PC-3 (cell line): ENCODE results near the gene CHRNB2. TPM values are rescaled to one million over a fixed set of nuclear protein-coding genes. Genes with fewer than 3 reads are reported as not detected.
"Not testable (repeated sequence)": the region's sequence is repeated elsewhere in the genome, so short reads cannot be mapped to it uniquely, and the experiment has no call there.

ENCODE experiments used
- ATAC-seq: fragments of 200-7000 bp; cut with Tn5 transposase; 2 replicates; pipeline ENCODE4 v1.9.1; 2020; ENCODE audit warnings: mild to moderate bottlenecking, moderate library complexity
- BruUV-seq: library from RNA; stranded (reverse); fragments of 400-500 nt; replicated peaks from 2 replicates; lab custom pipeline; 2021; lab: Mats Ljungman, UMichigan
- CTCF ChIA-PET: fragments of 300-600 bp; sonication (Branson Sonifier 250); formaldehyde crosslinking; loops from one replicate; lab custom pipeline; 2022; ENCODE audit warnings: antibody characterized with exemption; lab: Charles Lee
- POLR2A ChIA-PET: fragments of 300-600 bp; sonication (Branson Sonifier 250); formaldehyde crosslinking; loops from one replicate; lab custom pipeline; 2022; ENCODE audit warnings: antibody characterized with exemption; ENCODE audit not compliant: unreplicated experiment; lab: Charles Lee
- DNase-seq: peaks from one replicate; pipeline ENCODE4 v3.0.0-alpha.2; 2015
- H2AFZ ChIP-seq: fragments of 300-600 bp; sonication (generic); 2 replicates; pipeline ENCODE4 v1.6.0; 2016; ENCODE audit warnings: antibody characterized with exemption, low read length
- H3F3A ChIP-seq: fragments of 300-600 bp; sonication (generic); one replicate; pipeline ENCODE4 v1.6.0; 2017; ENCODE audit warnings: antibody characterized with exemption, low read length, control low read depth, mild to moderate bottlenecking; ENCODE audit not compliant: unreplicated experiment
- H3K27ac ChIP-seq: fragments of 300-600 bp; sonication (generic); 2 replicates; pipeline ENCODE4 v1.5.1; 2016; ENCODE audit warnings: mild to moderate bottlenecking, low read length
- H3K27me3 ChIP-seq: fragments of 300-600 bp; sonication (generic); 2 replicates; pipeline ENCODE4 v1.6.1; 2016; ENCODE audit warnings: low read length, mixed read lengths
- H3K36me3 ChIP-seq: fragments of 300-600 bp; sonication (generic); 2 replicates; pipeline ENCODE4 v1.6.1; 2016; ENCODE audit warnings: low read depth, mixed run types, low read length, mixed read lengths
- H3K4me1 ChIP-seq: fragments of 300-600 bp; sonication (generic); 2 replicates; pipeline ENCODE4 v1.5.1; 2016; ENCODE audit warnings: low read length; ENCODE audit not compliant: insufficient read depth
- H3K4me2 ChIP-seq: fragments of 300-600 bp; sonication (generic); 2 replicates; pipeline ENCODE4 v1.6.0; 2016; ENCODE audit warnings: low read length
- H3K4me3 ChIP-seq: fragments of 300-600 bp; sonication (generic); 2 replicates; pipeline ENCODE4 v1.5.1; 2016; ENCODE audit warnings: mild to moderate bottlenecking, low read length, mixed read lengths
- H3K79me2 ChIP-seq: fragments of 300-600 bp; sonication (generic); 2 replicates; pipeline ENCODE4 v1.6.1; 2017; ENCODE audit warnings: low read length, mixed read lengths
- H3K9ac ChIP-seq: fragments of 300-600 bp; sonication (generic); 2 replicates; pipeline ENCODE4 v1.6.0; 2016; ENCODE audit warnings: mild to moderate bottlenecking, low read length
- H3K9me2 ChIP-seq: fragments of 300-600 bp; sonication (generic); replicated peaks from 2 replicates; pipeline ENCODE4 v1.6.1; 2016; ENCODE audit warnings: mixed run types, low read length, mixed read lengths
- H3K9me3 ChIP-seq: fragments of 300-600 bp; sonication (generic); 2 replicates; pipeline ENCODE4 v1.6.1; 2016; ENCODE audit warnings: low read length, mixed read lengths
- H4K20me1 ChIP-seq: fragments of 300-600 bp; sonication (generic); 2 replicates; pipeline ENCODE4 v1.6.1; 2016; ENCODE audit warnings: low read length, mixed read lengths
- CTCF ChIP-seq: fragments of 300-600 bp; sonication (generic); conservative IDR thresholded peaks from 2 replicates; pipeline ENCODE4 v1.5.1; 2017; ENCODE audit warnings: antibody characterized with exemption, low read depth, mild to moderate bottlenecking, low read length
- EZH2 ChIP-seq: fragments of 300-600 bp; sonication (generic); IDR thresholded peaks from one replicate; pipeline ENCODE4 v1.6.1; 2017; ENCODE audit warnings: antibody characterized with exemption, mild to moderate bottlenecking, low read length; ENCODE audit not compliant: unreplicated experiment
- EZH2phosphoT487 ChIP-seq: fragments of 300-600 bp; sonication (generic); IDR thresholded peaks from 2 replicates; pipeline ENCODE4 v1.6.1; 2018; ENCODE audit warnings: mild to moderate bottlenecking, antibody characterized with exemption, low read length, borderline replicate concordance
- intact Hi-C: fragments of 100-400 bp; cut with micrococcal nuclease; formaldehyde crosslinking; loops from 2 replicates; pipeline ENCODE4 v1.9.0; 2023
- total RNA-seq: library from RNA; depleted of rRNA; stranded (reverse); fragments of >200 nt; gene quantifications from 2 replicates; pipeline ENCODE4 v1.2.3, GENCODE V29; 2014

Gene CHRNB2
- total RNA-seq, 1 experiment from 2014 or later: not detected

DNA sequence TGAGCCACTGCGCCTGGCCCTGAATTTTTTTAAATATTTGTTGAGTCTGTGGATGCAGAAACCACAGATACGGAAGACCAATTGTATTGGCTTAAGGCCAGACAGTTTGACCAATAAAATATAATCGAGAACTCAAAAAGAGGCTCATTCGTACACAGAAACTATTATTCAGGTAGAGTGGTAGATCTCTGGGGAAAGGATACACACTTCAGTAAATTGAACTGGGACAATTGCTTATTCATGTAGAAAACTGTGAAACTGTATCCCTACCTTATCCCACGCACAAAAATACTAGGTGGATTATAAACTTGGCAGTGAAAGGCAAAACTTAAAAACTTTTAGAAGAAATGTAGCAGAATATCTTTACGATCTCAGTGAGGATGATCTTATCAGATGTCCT lies 40.4 kb upstream of the CHRNB2 start:
- no peak for DNase-seq
- no peaks in the 10 kb centered on the region for H3K9me2 ChIP-seq
- H3K36me3 ChIP-seq: no peaks in the 10 kb centered on the region
- BruUV-seq: no TSS peak
- no peak overlapping the region for H3K27ac ChIP-seq
- no peak overlapping the region for H2AFZ ChIP-seq
- H3K79me2 ChIP-seq: no peaks in the 10 kb centered on the region
- no peak overlapping the region for H3K4me2 ChIP-seq
- no peak overlapping the region for H3K4me3 ChIP-seq
- ChIA-PET POLR2A (no interaction called here), CTCF (no interaction called here)
- no peaks in the 10 kb centered on the region for H4K20me1 ChIP-seq
- peaks cover 14% of the 10 kb centered on the region for H3K27me3 ChIP-seq
- no peaks in the 10 kb centered on the region for H3K4me1 ChIP-seq
- no peak for ATAC-seq
- TF ChIP-seq EZH2 (no peak), CTCF (no peak), EZH2phosphoT487 (no peak)
- H3K9ac ChIP-seq: no peak overlapping the region
- no peaks in the 10 kb centered on the region for H3K9me3 ChIP-seq
- H3F3A ChIP-seq: no peaks in the 10 kb centered on the region
- intact Hi-C loops: no loop called here

DNA sequence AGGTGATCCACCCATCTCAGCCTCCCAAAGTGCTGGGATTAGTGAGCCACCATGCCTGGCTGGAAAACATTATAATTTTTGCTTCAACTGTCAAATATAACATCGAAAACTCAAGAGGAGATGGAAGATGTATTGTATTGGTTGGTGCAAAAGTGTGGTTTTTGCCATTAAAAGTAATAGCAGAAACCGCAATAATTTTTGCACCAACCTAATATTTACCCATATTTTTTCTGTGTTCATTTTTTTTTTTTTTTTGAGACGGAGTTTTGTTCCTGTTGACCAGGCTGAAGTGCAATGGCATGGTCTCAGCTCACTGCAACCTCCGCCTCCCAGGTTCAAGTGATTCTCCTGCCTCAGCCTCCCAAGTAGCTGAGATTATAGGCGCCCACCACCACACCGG lies 38.3 kb upstream of the CHRNB2 start:
- no peak overlapping the region for H3K4me2 ChIP-seq
- ChIA-PET POLR2A (no interaction called here), CTCF (interaction anchor here (0.7 kb wide), 1 partner anchor 203 kb away, joined by 3 read pairs; no protein-coding TSS in a partner anchor)
- H3K9ac ChIP-seq: no peak overlapping the region
- TF ChIP-seq CTCF: no peak
- no peak for TF ChIP-seq EZH2phosphoT487
- TF ChIP-seq EZH2: no peak
- H3K79me2 ChIP-seq: no peaks in the 10 kb centered on the region
- H3K4me3 ChIP-seq: no peak overlapping the region
- no peaks in the 10 kb centered on the region for H3K9me3 ChIP-seq
- no peaks in the 10 kb centered on the region for H3K4me1 ChIP-seq
- intact Hi-C loops: no loop called here
- no peak for DNase-seq
- H2AFZ ChIP-seq: no peak overlapping the region
- H3K27ac ChIP-seq: no peak overlapping the region
- H3F3A ChIP-seq: no peaks in the 10 kb centered on the region
- no peak for ATAC-seq
- no TSS peak for BruUV-seq
- no peaks in the 10 kb centered on the region for H3K9me2 ChIP-seq
- H3K36me3 ChIP-seq: no peaks in the 10 kb centered on the region
- no peaks in the 10 kb centered on the region for H4K20me1 ChIP-seq
- no peaks in the 10 kb centered on the region for H3K27me3 ChIP-seq

GRCh38 chr1:154531950-154532349 lies 35.6 kb upstream of the CHRNB2 start:
- H3K4me3 ChIP-seq, H4K20me1 ChIP-seq, H3K27ac ChIP-seq, H3K9me2 ChIP-seq, CTCF ChIA-PET, H3K4me2 ChIP-seq, H3K79me2 ChIP-seq, H3F3A ChIP-seq, H3K4me1 ChIP-seq, ATAC-seq, H2AFZ ChIP-seq, H3K9me3 ChIP-seq, POLR2A ChIA-PET, H3K9ac ChIP-seq, DNase-seq, BruUV-seq, H3K36me3 ChIP-seq: not testable (repeated sequence)
- intact Hi-C loops: loop anchor here (5.0 to 10.0 kb wide), 2 partner anchors 50 to 127 kb away; partner anchors contain the start of gene IL6R
- H3K27me3 ChIP-seq: peaks cover 17% of the 10 kb centered on the region
